H9 (cell line): ENCODE results near the gene CGB5. TPM values are rescaled to one million over a fixed set of nuclear protein-coding genes. Genes with fewer than 3 reads are reported as not detected.
"Not testable (repeated sequence)": the region's sequence is repeated elsewhere in the genome, so short reads cannot be mapped to it uniquely, and the experiment has no call there.

ENCODE experiments used
- DNase-seq: peaks from one replicate; pipeline ENCODE4 v3.0.0-alpha.2; 2017
- H2AFZ ChIP-seq: one replicate; pipeline ENCODE4 v1.6.1; 2013; ENCODE audit warnings: mild to moderate bottlenecking, low read length, control low read depth, moderate library complexity
- H2AK5ac ChIP-seq: 2 replicates; pipeline ENCODE4 v1.6.1; 2013; ENCODE audit warnings: low read length, control low read depth, mixed read lengths; ENCODE audit not compliant: insufficient read length
- H2BK120ac ChIP-seq: one replicate; pipeline ENCODE4 v1.6.1; 2013; ENCODE audit warnings: low read depth, mild to moderate bottlenecking, low read length, control low read depth, inconsistent platforms; ENCODE audit not compliant: poor library complexity, severe bottlenecking
- H2BK12ac ChIP-seq: 2 replicates; pipeline ENCODE4 v1.6.1; 2013; ENCODE audit warnings: low read length, control low read depth, mixed read lengths, low read depth; ENCODE audit not compliant: insufficient read length
- H2BK15ac ChIP-seq: 2 replicates; pipeline ENCODE4 v1.6.1; 2013; ENCODE audit warnings: low read depth, low read length, control low read depth
- H2BK20ac ChIP-seq: one replicate; pipeline ENCODE4 v1.6.1; 2013; ENCODE audit warnings: low read depth, mild to moderate bottlenecking, low read length, control low read depth, inconsistent platforms; ENCODE audit not compliant: poor library complexity, severe bottlenecking
- H2BK5ac ChIP-seq: 2 replicates; pipeline ENCODE4 v1.6.1; 2013; ENCODE audit warnings: low read length, control low read depth, mixed read lengths; ENCODE audit not compliant: insufficient read length
- H3K14ac ChIP-seq: 2 replicates; pipeline ENCODE4 v1.6.1; 2013; ENCODE audit warnings: low read length, control low read depth; ENCODE audit not compliant: insufficient read depth
- H3K18ac ChIP-seq: 2 replicates; pipeline ENCODE4 v1.6.1; 2013; ENCODE audit warnings: low read depth, mild to moderate bottlenecking, mixed read lengths, low read length, control low read depth; ENCODE audit not compliant: insufficient read length
- H3K23ac ChIP-seq: 2 replicates; pipeline ENCODE4 v1.6.1; 2013; ENCODE audit warnings: low read length, control low read depth, mixed read lengths, low read depth; ENCODE audit not compliant: insufficient read length
- H3K23me2 ChIP-seq: 2 replicates; pipeline ENCODE4 v1.6.1; 2013; ENCODE audit warnings: low read depth, mild to moderate bottlenecking, mixed read lengths, low read length, control low read depth; ENCODE audit not compliant: insufficient read length, poor library complexity, severe bottlenecking
- H3K27ac ChIP-seq: 2 replicates; pipeline ENCODE4 v1.5.1; 2013; ENCODE audit warnings: low read length, control low read depth, mixed read lengths, low read depth; ENCODE audit not compliant: insufficient read length
- H3K27me3 ChIP-seq: 2 replicates; pipeline ENCODE4 v1.6.1; 2013; ENCODE audit warnings: low read length, control low read depth, inconsistent platforms; ENCODE audit not compliant: insufficient read depth
- H3K4ac ChIP-seq: 2 replicates; pipeline ENCODE4 v1.6.1; 2013; ENCODE audit warnings: low read depth, mild to moderate bottlenecking, control low read depth, inconsistent platforms, low read length, moderate library complexity
- H3K4me1 ChIP-seq: 2 replicates; pipeline ENCODE4 v1.6.1; 2013; ENCODE audit warnings: low read length, control low read depth, inconsistent platforms; ENCODE audit not compliant: insufficient read depth
- H3K4me2 ChIP-seq: 2 replicates; pipeline ENCODE4 v1.6.1; 2013; ENCODE audit warnings: low read length, control low read depth, mixed read lengths; ENCODE audit not compliant: insufficient read length, insufficient read depth
- H3K56ac ChIP-seq: 2 replicates; pipeline ENCODE4 v1.6.1; 2013; ENCODE audit warnings: low read depth, mild to moderate bottlenecking, mixed read lengths, low read length, control low read depth; ENCODE audit not compliant: insufficient read length
- H3K79me1 ChIP-seq: 2 replicates; pipeline ENCODE4 v1.6.1; 2013; ENCODE audit warnings: low read depth, mild to moderate bottlenecking, moderate library complexity, low read length, control low read depth, inconsistent platforms; ENCODE audit not compliant: insufficient read depth, poor library complexity, severe bottlenecking
- H3K79me2 ChIP-seq: 2 replicates; pipeline ENCODE4 v1.6.1; 2013; ENCODE audit warnings: low read length, control low read depth, inconsistent platforms; ENCODE audit not compliant: insufficient read depth
- H3K9ac ChIP-seq: 2 replicates; pipeline ENCODE4 v1.6.1; 2013; ENCODE audit warnings: low read length, control low read depth, mixed read lengths; ENCODE audit not compliant: insufficient read length; ENCODE audit errors: extremely low read depth
- H3K9me3 ChIP-seq: one replicate; pipeline ENCODE4 v1.6.1; 2013; ENCODE audit warnings: low read depth, low read length, inconsistent platforms; ENCODE audit not compliant: control insufficient read depth
- H3T11ph ChIP-seq: one replicate; pipeline ENCODE4 v1.6.1; 2013; ENCODE audit warnings: mild to moderate bottlenecking, low read length, control low read depth, inconsistent platforms
- H4K20me1 ChIP-seq: one replicate; pipeline ENCODE4 v1.6.1; 2013; ENCODE audit not compliant: control insufficient read depth, insufficient read length, insufficient read depth
- H4K5ac ChIP-seq: 2 replicates; pipeline ENCODE4 v1.6.1; 2013; ENCODE audit warnings: low read depth, mild to moderate bottlenecking, mixed read lengths, low read length, control low read depth; ENCODE audit not compliant: insufficient read length
- H4K8ac ChIP-seq: replicated peaks from 2 replicates; pipeline ENCODE4 v1.6.1; 2013; ENCODE audit warnings: low read length, control low read depth, mixed read lengths, low read depth; ENCODE audit not compliant: insufficient read length
- H4K91ac ChIP-seq: 2 replicates; pipeline ENCODE4 v1.6.1; 2013; ENCODE audit warnings: low read depth, mild to moderate bottlenecking, moderate library complexity, mixed read lengths, low read length, control low read depth; ENCODE audit not compliant: insufficient read length
- H3K27ac Mint-ChIP-seq, 3 experiments: 2 replicates in 2 of 3; 3 replicates in 1 of 3; pipeline ENCODE4 v1.8.0; 2020 to 2021; ENCODE audit warnings: mixed read lengths in 3 of 3, mild to moderate bottlenecking in 1 of 3, moderate library complexity in 1 of 3
- H3K27me3 Mint-ChIP-seq: 2 replicates; pipeline ENCODE4 v1.8.0; 2021; ENCODE audit warnings: low read depth, mild to moderate bottlenecking, moderate library complexity, mixed read lengths
- H3K36me3 Mint-ChIP-seq, 3 experiments: 2 replicates in 2 of 3; 3 replicates in 1 of 3; pipeline ENCODE4 v1.8.0; 2020 to 2021; ENCODE audit warnings: low read depth in 3 of 3, mixed read lengths in 3 of 3; ENCODE audit not compliant: insufficient read depth in 1 of 3
- H3K4me1 Mint-ChIP-seq, 2 experiments: 2 replicates each; pipeline ENCODE4 v1.8.0; 2020; ENCODE audit warnings: mixed read lengths in 2 of 2
- H3K4me3 Mint-ChIP-seq, 2 experiments: 2 replicates in 1 of 2; 3 replicates in 1 of 2; pipeline ENCODE4 v1.8.0; 2020 to 2021; ENCODE audit warnings: mild to moderate bottlenecking in 2 of 2, mixed read lengths in 2 of 2, moderate library complexity in 1 of 2
- H3K9me3 Mint-ChIP-seq, 2 experiments: 2 replicates in 1 of 2; 3 replicates in 1 of 2; pipeline ENCODE4 v1.8.0; 2020; ENCODE audit warnings: mild to moderate bottlenecking in 2 of 2, mixed read lengths in 2 of 2, moderate library complexity in 1 of 2
- WGBS: extraction: QIAGEN DNeasy Blood & Tissue Kit; methylation state at CpG from one replicate; pipeline ENCODE4 v1.1.7; 2013; ENCODE audit warnings: missing lambda C conversion rate, low lambda C conversion rate, mixed read lengths; ENCODE audit not compliant: insufficient read length; ENCODE audit errors: extremely low coverage; 5-methylcytosine and 5-hydroxymethylcytosine counted together
- total RNA-seq: library from RNA; stranded (reverse); gene quantifications from 2 replicates; pipeline ENCODE4 v1.2.1, GENCODE V29; 2021

Gene CGB5
- total RNA-seq, 1 experiment from 2014 or later: not detected

GRCh38 chr19:49030323-49030722 is 13.3 kb upstream of the CGB5 start:
- H3K9ac ChIP-seq, H3K4me1 Mint-ChIP-seq, DNase-seq, H3K23me2 ChIP-seq, H3K9me3 ChIP-seq, H4K5ac ChIP-seq, H3K4me3 Mint-ChIP-seq, H2BK15ac ChIP-seq, H3K27ac ChIP-seq, H3K27me3 ChIP-seq, H3K18ac ChIP-seq, H3K79me2 ChIP-seq, H2AFZ ChIP-seq, H3K9me3 Mint-ChIP-seq, H2AK5ac ChIP-seq, H2BK20ac ChIP-seq, H3K4ac ChIP-seq, H3K27ac Mint-ChIP-seq, H3K4me1 ChIP-seq, H4K91ac ChIP-seq, H3T11ph ChIP-seq, H4K8ac ChIP-seq, H3K36me3 Mint-ChIP-seq, H3K14ac ChIP-seq, H3K79me1 ChIP-seq, H4K20me1 ChIP-seq, H3K4me2 ChIP-seq, H2BK5ac ChIP-seq, H3K56ac ChIP-seq, H3K23ac ChIP-seq, H2BK120ac ChIP-seq, H2BK12ac ChIP-seq: not testable (repeated sequence)
- peaks cover 26% of the 10 kb centered on the region for H3K27me3 Mint-ChIP-seq
- WGBS: no CpG with 5 or more reads among the region's 8 CpGs
